WTC11 (cell line): ENCODE measurements around the gene TIMM22.

Experiments
- TEAD4 ChIP-seq: sonication (generic); formaldehyde crosslinking; IDR thresholded peaks from 2 replicates; pipeline ENCODE4 v1.8.0; 2022; ENCODE audit warnings: mild to moderate bottlenecking, missing genetic modification reagents
- ZNF121 ChIP-seq: sonication (generic); formaldehyde crosslinking; IDR thresholded peaks from 2 replicates; pipeline ENCODE4 v1.8.0; 2023; ENCODE audit warnings: missing genetic modification reagents
- TF ChIP-seq, protein P1 (sequence below): sonication (generic); formaldehyde crosslinking; IDR thresholded peaks from 2 replicates; pipeline ENCODE4 v1.8.1; 2023; ENCODE audit warnings: mild to moderate bottlenecking, moderate library complexity, missing genetic modification reagents

DNA sequence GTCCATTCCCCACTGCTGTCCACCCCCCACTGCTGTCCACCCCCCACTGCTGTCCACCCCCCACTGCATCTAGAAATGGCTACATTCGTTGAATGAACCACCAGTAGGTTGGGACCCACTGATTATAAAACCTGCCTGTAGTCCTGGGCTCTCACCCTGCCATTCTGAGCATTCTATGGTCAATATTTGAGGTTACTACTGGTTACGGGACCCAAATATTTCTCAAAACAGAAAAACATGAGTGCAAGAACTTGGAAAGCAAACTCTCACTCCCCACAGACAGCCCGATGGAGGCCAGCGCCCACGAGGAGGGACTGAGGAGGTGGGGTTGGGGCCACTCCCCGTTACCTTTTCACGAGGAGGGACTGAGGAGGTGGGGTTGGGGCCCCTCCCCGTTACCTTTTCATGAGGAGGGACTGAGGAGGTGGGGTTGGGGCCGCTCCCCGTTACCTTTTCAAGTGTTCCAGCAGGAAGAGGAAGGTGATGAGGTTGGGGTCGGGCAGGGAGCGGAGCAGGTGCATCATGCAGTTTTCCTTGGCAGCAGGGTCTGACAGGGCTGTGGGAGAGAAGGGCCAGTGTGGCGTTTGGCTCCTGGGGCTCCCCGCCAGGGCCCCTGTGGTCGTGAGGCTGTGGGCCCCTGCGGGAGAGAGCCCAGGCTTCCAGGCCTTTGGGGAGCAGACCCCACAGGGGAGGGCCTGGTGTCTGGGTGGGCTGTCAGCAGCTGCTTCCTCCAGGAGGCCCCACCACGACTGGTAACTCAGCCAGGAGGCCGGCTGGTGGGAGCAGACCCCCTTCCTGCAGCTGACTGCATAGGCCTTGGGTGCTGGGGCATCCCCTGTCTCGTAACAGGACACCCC is 12.5 kb downstream of the TIMM22 start:
- no peak for TF ChIP-seq ZNF121
- no peak for TF ChIP-seq TEAD4 (CRISPR knock-in tag)
- TF ChIP-seq, protein P1, sequence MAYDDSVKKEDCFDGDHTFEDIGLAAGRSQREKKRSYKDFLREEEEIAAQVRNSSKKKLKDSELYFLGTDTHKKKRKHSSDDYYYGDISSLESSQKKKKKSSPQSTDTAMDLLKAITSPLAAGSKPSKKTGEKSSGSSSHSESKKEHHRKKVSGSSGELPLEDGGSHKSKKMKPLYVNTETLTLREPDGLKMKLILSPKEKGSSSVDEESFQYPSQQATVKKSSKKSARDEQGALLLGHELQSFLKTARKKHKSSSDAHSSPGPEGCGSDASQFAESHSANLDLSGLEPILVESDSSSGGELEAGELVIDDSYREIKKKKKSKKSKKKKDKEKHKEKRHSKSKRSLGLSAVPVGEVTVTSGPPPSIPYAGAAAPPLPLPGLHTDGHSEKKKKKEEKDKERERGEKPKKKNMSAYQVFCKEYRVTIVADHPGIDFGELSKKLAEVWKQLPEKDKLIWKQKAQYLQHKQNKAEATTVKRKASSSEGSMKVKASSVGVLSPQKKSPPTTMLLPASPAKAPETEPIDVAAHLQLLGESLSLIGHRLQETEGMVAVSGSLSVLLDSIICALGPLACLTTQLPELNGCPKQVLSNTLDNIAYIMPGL (CRISPR knock-in tag) = no peak
